Cerebellar nuclear complex (tissue), 1 donor: ENCODE results near the gene GMEB1.
"Not testable (repeated sequence)": the region's sequence is repeated elsewhere in the genome, so short reads cannot be mapped to it uniquely, and the experiment has no call there.

Experiments
- DNase-seq, 2 experiments: peaks; one replicate each; lab custom pipeline; 2025; lab: John Stamatoyannopoulos, UW

Gene GMEB1

GRCh38 chr1:28750771-28751294, 82.2 kb downstream of the GMEB1 start:
- DNase-seq, result not testable (repeated sequence)

- no peak for DNase-seq
These were observed 82.9 kb downstream of the GMEB1 start for GRCh38 chr1:28751315-28752060.

- no peak for DNase-seq
These were observed 87.1 kb downstream of the GMEB1 start for GRCh38 chr1:28755701-28756100.

- no peak for DNase-seq
These were observed 88.3 kb downstream of the GMEB1 start for GRCh38 chr1:28756846-28757245.

- no peak for DNase-seq
These were observed 89.8 kb downstream of the GMEB1 start for GRCh38 chr1:28758420-28758819.

GRCh38 chr1:28759257-28759656, 90.7 kb downstream of the GMEB1 start:
- DNase-seq, result no peak

- no peak for DNase-seq
These were observed 92.6 kb downstream of the GMEB1 start for GRCh38 chr1:28761189-28761588.

- no peak for DNase-seq
These were observed 98.1 kb downstream of the GMEB1 start for GRCh38 chr1:28766532-28767183.
